Loucy (cell line): ENCODE data around the gene CDC14A.
A peak's percentile ranks its signal among the peaks of the same experiment; 100 is the strongest.

ENCODE experiments used
- H2AFZ ChIP-seq: fragments of 200-600 bp; sonication (generic); 2 replicates; pipeline ENCODE4 v1.6.0; 2016; ENCODE audit warnings: antibody characterized with exemption, mild to moderate bottlenecking, low read length, moderate library complexity
- H3F3A ChIP-seq: fragments of 200-600 bp; 2 replicates; pipeline ENCODE4 v1.6.0; 2016; ENCODE audit warnings: antibody characterized with exemption, low read depth, mild to moderate bottlenecking
- H3K27me3 ChIP-seq: fragments of 200-600 bp; sonication (generic); 2 replicates; pipeline ENCODE4 v1.6.1; 2014; ENCODE audit warnings: low read length, mild to moderate bottlenecking; ENCODE audit not compliant: insufficient read depth, poor library complexity, severe bottlenecking
- H3K36me3 ChIP-seq: fragments of 200-600 bp; sonication (generic); 2 replicates; pipeline ENCODE4 v1.6.1; 2016; ENCODE audit warnings: low read length; ENCODE audit not compliant: insufficient read depth
- H3K4me1 ChIP-seq: fragments of 200-600 bp; sonication (generic); 2 replicates; pipeline ENCODE4 v1.5.1; 2014; ENCODE audit warnings: low read length, mild to moderate bottlenecking; ENCODE audit not compliant: insufficient read depth, poor library complexity, severe bottlenecking
- H3K4me2 ChIP-seq: fragments of 200-600 bp; sonication (generic); 2 replicates; pipeline ENCODE4 v1.6.0; 2014; ENCODE audit warnings: antibody characterized with exemption, low read length, low read depth, mild to moderate bottlenecking; ENCODE audit not compliant: poor library complexity, severe bottlenecking
- H3K4me3 ChIP-seq: fragments of 200-600 bp; sonication (generic); 2 replicates; pipeline ENCODE4 v1.5.1; 2014; ENCODE audit warnings: low read length, mild to moderate bottlenecking, mixed read lengths; ENCODE audit not compliant: poor library complexity, severe bottlenecking
- H3K79me2 ChIP-seq: fragments of 200-600 bp; sonication (generic); 2 replicates; pipeline ENCODE4 v1.6.1; 2014; ENCODE audit warnings: low read length; ENCODE audit not compliant: insufficient read depth
- H3K9ac ChIP-seq: fragments of 200-600 bp; sonication (generic); 2 replicates; pipeline ENCODE4 v1.6.0; 2014; ENCODE audit warnings: mild to moderate bottlenecking, low read depth, low read length, moderate library complexity; ENCODE audit not compliant: poor library complexity, severe bottlenecking
- H3K9me2 ChIP-seq: fragments of 200-600 bp; sonication (generic); replicated peaks from 2 replicates; pipeline ENCODE4 v1.6.1; 2016; ENCODE audit warnings: low read depth, low read length, mixed read lengths
- H3K9me3 ChIP-seq: fragments of 200-600 bp; sonication (generic); 2 replicates; pipeline ENCODE4 v1.6.1; 2014; ENCODE audit warnings: mild to moderate bottlenecking, antibody characterized with exemption, low read length, low read depth; ENCODE audit not compliant: insufficient read depth
- H4K20me1 ChIP-seq: fragments of 200-600 bp; sonication (generic); 2 replicates; pipeline ENCODE4 v1.6.0; 2014; ENCODE audit warnings: antibody characterized with exemption, low read length, mild to moderate bottlenecking; ENCODE audit not compliant: insufficient read depth, poor library complexity, severe bottlenecking
- EZH2phosphoT487 ChIP-seq: fragments of 200-600 bp; IDR thresholded peaks from 2 replicates; pipeline ENCODE4 v1.6.1; 2018; ENCODE audit warnings: antibody characterized with exemption, mild to moderate bottlenecking, moderate library complexity, borderline replicate concordance
- TF ChIP-seq, protein P1 (sequence below): fragments of 200-600 bp; sonication (generic); conservative IDR thresholded peaks from 2 replicates; pipeline ENCODE4 v1.5.1; 2014; ENCODE audit warnings: mild to moderate bottlenecking, antibody characterized with exemption, low read length

Gene CDC14A

DNA sequence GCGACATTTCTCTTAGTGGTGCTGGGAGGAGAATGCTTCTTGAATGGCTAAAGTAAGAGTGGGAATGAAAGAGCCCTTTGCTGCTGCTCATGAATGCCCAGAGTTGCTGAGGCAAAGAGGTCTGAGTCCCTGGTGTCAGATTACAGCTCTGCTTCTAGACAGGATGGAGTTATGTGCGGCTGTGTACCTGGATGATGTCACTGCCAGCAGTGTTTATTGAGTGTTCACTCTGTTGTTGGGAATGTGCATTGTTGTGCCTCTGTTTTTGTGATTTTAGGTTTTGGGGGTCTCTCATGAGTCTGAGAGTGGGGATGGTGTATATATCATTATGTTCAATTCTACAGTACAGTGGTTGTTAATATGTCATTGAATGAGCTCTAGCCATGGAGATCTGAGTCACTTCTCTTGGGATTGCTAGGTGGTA lies 2.7 kb downstream of the CDC14A start:
- peak overlapping the region; percentile 91 for H3K4me3 ChIP-seq
- no peak overlapping the region for H2AFZ ChIP-seq
- no peaks in the 10 kb centered on the region for H3K27me3 ChIP-seq
- H3K9me3 ChIP-seq: no peaks in the 10 kb centered on the region
- peak overlapping the region; percentile 91 for H3K4me2 ChIP-seq
- H3K9me2 ChIP-seq: no peaks in the 10 kb centered on the region
- H3F3A ChIP-seq: no peaks in the 10 kb centered on the region
- peaks cover 31% of the 10 kb centered on the region for H4K20me1 ChIP-seq
- H3K79me2 ChIP-seq: peaks cover 68% of the 10 kb centered on the region
- H3K4me1 ChIP-seq: peaks cover 50% of the 10 kb centered on the region
- TF ChIP-seq, protein P1, sequence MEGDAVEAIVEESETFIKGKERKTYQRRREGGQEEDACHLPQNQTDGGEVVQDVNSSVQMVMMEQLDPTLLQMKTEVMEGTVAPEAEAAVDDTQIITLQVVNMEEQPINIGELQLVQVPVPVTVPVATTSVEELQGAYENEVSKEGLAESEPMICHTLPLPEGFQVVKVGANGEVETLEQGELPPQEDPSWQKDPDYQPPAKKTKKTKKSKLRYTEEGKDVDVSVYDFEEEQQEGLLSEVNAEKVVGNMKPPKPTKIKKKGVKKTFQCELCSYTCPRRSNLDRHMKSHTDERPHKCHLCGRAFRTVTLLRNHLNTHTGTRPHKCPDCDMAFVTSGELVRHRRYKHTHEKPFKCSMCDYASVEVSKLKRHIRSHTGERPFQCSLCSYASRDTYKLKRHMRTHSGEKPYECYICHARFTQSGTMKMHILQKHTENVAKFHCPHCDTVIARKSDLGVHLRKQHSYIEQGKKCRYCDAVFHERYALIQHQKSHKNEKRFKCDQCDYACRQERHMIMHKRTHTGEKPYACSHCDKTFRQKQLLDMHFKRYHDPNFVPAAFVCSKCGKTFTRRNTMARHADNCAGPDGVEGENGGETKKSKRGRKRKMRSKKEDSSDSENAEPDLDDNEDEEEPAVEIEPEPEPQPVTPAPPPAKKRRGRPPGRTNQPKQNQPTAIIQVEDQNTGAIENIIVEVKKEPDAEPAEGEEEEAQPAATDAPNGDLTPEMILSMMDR: no peak
- H3K9ac ChIP-seq: peak overlapping the region; percentile 79
- H3K36me3 ChIP-seq: no peaks in the 10 kb centered on the region; the same call in 1 of the 2 replicates

DNA sequence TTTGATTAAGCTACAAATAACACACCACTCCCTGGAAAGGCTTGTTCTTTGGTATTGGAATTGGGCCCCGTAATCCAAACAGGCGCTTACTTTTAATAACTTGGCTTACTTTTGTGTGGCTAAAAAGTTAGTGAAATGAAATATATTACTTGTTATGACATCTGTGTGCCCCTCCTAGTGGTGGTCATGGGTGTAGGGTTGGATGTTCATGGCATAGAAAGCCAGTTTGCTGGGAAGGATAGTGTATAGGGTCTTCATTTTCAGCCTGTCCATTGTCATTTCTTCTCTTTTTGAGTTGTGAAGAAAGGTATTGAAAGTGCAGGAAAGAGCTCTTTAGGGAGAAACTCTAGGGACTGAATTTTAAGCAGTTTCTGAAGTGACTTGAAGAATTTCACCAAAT lies 5.9 kb downstream of the CDC14A start:
- H3K4me1 ChIP-seq: peaks cover 61% of the 10 kb centered on the region
- no peak overlapping the region for H2AFZ ChIP-seq
- no peaks in the 10 kb centered on the region for H3K27me3 ChIP-seq
- peak overlapping the region; percentile 7 for H3K4me2 ChIP-seq
- H3K9me2 ChIP-seq: no peaks in the 10 kb centered on the region
- no peak for TF ChIP-seq EZH2phosphoT487
- TF ChIP-seq, protein P1: peak; percentile 73
- peak overlapping the region; percentile 3 for H3K9ac ChIP-seq
- H3K36me3 ChIP-seq: no peaks in the 10 kb centered on the region; the same call in 1 of the 2 replicates
- H3K4me3 ChIP-seq: no peak overlapping the region
- H3K79me2 ChIP-seq: peaks cover 81% of the 10 kb centered on the region
- H3F3A ChIP-seq: no peaks in the 10 kb centered on the region
- H4K20me1 ChIP-seq: peaks cover 26% of the 10 kb centered on the region
- H3K9me3 ChIP-seq: no peaks in the 10 kb centered on the region

DNA sequence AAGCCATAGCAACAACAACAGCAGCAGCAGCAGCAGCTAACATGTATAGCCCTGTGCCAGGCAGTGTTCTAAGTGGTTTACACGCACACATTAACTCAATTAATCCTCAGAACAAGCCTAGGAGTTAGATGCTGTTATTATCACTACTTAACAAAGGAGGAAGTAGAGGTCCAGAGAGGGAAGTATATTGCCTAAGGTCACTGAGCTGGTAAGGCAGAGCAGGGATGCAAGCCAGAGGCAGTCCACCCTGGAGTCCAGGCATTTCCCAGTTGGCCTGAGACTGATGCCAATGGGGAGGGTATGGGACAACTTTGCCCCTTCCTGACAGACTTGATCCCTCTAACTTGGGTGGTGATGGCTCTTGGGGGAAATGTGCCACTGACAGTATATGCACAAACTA lies 6.8 kb downstream of the CDC14A start:
- Histone ChIP-seq H3K36me3 (no peaks in the 10 kb centered on the region; the same call in 1 of the 2 replicates), H3K9ac (no peak overlapping the region), H3K4me1 (peaks cover 52% of the 10 kb centered on the region), H4K20me1 (peaks cover 17% of the 10 kb centered on the region), H3K9me2 (no peaks in the 10 kb centered on the region), H3K27me3 (no peaks in the 10 kb centered on the region), H3K4me3 (no peak overlapping the region), H3K79me2 (peaks cover 78% of the 10 kb centered on the region), H3K9me3 (no peaks in the 10 kb centered on the region), H3K4me2 (peak overlapping the region; percentile 60), H3F3A (no peaks in the 10 kb centered on the region), H2AFZ (no peak overlapping the region)
- no peak for TF ChIP-seq EZH2phosphoT487
- TF ChIP-seq, protein P1: no peak
